ENCODE results near the gene CCNC. TPM values are rescaled to one million over a fixed set of nuclear protein-coding genes. Genes with fewer than 3 reads are reported as not detected.

The CCNC gene
- total RNA-seq, 1 donor from 2014 or later, result 15.1 TPM

DNA sequence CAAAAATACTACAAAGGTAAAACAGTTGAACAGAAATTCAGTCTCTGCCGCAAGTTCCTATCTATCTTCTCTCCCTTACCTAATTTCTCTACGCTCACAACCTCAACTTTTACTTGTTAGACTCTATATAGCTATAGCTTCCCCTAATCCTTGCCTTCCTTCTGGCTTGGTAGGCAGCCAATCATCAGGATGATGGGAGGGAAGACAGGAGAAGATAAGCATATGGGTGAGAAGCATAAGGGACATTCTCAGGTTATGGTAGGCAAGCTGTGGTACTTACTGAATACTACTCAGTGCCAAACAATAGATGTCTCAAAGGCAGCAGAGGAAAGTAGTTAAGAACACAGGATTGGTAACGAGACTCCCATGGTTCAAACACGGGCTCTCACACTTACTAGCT is 7.8 kb downstream of the CCNC start:
- no peak for TF ChIP-seq CTCF (IDR thresholded peaks at IDR 0.05; ENCODE audit: borderline replicate concordance)
- Histone ChIP-seq H3K27ac (replicated peaks) (no peak overlapping the region), H3K9me3 (replicated peaks) (no peaks in the 10 kb centered on the region), H3K4me3 (no peak overlapping the region), H3K4me1 (peaks cover 39% of the 10 kb centered on the region), H3K27me3 (ENCODE audit: low read depth) (no peaks in the 10 kb centered on the region), H3K36me3 (peaks cover 47% of the 10 kb centered on the region)
- no peak for DNase-seq
- intact Hi-C loops (cut with micrococcal nuclease), result no loop called here

- no peak for TF ChIP-seq CTCF (IDR thresholded peaks at IDR 0.05; ENCODE audit: borderline replicate concordance)
- intact Hi-C loops (cut with micrococcal nuclease), result no loop called here
Measured at GRCh38 chr6:99559057-99559456, 9.4 kb downstream of the CCNC start.

DNA sequence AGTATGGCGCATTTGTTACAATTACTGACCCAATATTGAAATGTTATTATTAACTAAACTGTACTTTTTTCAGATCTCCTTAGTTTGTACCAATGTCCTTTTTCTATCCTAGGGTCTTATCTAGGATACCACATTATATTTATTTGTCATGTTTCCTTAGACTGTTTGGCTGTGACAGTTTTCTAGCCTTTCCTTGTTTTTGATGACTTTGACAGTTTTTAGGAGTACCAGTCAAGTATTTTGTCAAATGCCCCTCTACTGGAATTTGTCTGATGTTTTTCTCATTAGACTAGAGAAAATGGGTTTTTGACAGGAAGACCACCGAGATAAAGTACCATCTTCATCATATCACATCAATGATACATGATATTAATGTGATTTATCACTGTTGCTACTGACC is 14.6 kb downstream of the CCNC start:
- intact Hi-C loops (cut with micrococcal nuclease), result no loop called here
- Histone ChIP-seq H3K36me3 (peaks cover 78% of the 10 kb centered on the region), H3K4me1 (peaks cover 6% of the 10 kb centered on the region)

More at GRCh38 chr6:99559057-99559456, 9.4 kb downstream of the CCNC start:
- Histone ChIP-seq H3K9me3 (replicated peaks) (peaks cover 10% of the 10 kb centered on the region), H3K36me3 (peaks cover 61% of the 10 kb centered on the region), H3K4me3 (no peak overlapping the region), H3K27ac (replicated peaks) (no peak overlapping the region), H3K4me1 (peaks cover 22% of the 10 kb centered on the region), H3K27me3 (ENCODE audit: low read depth) (no peaks in the 10 kb centered on the region)
- no peak for DNase-seq

GRCh38 chr6:99550046-99550748 is 18.3 kb downstream of the CCNC start:
- H3K36me3 ChIP-seq, result peaks cover 80% of the 10 kb centered on the region

More for the DNA sequence above, 14.6 kb downstream of the CCNC start:
- Histone ChIP-seq H3K9me3 (replicated peaks) (peaks cover 10% of the 10 kb centered on the region), H3K27me3 (ENCODE audit: low read depth) (no peaks in the 10 kb centered on the region), H3K4me3 (no peak overlapping the region), H3K27ac (replicated peaks) (no peak overlapping the region)
- DNase-seq, result no peak
- no peak for TF ChIP-seq CTCF (IDR thresholded peaks at IDR 0.05; ENCODE audit: borderline replicate concordance)

GRCh38 chr6:99548706-99549105 is 19.8 kb downstream of the CCNC start:
- no peak overlapping the region for H3K4me3 ChIP-seq
- DNase-seq, result no peak
- no peak overlapping the region for H3K27ac ChIP-seq (replicated peaks)
- no peaks in the 10 kb centered on the region for H3K27me3 ChIP-seq (ENCODE audit: low read depth)
- no peak for TF ChIP-seq CTCF (IDR thresholded peaks at IDR 0.05; ENCODE audit: borderline replicate concordance)
- peaks cover 6% of the 10 kb centered on the region for H3K4me1 ChIP-seq
- H3K9me3 ChIP-seq (replicated peaks), result no peaks in the 10 kb centered on the region
- H3K36me3 ChIP-seq, result peaks cover 84% of the 10 kb centered on the region
- intact Hi-C loops (cut with micrococcal nuclease), result no loop called here

More at GRCh38 chr6:99550046-99550748, 18.3 kb downstream of the CCNC start:
- intact Hi-C loops (cut with micrococcal nuclease), result no loop called here
- H3K27ac ChIP-seq (replicated peaks), result no peak overlapping the region
- no peak for DNase-seq
- no peaks in the 10 kb centered on the region for H3K27me3 ChIP-seq (ENCODE audit: low read depth)
- no peak for TF ChIP-seq CTCF (IDR thresholded peaks at IDR 0.05; ENCODE audit: borderline replicate concordance)
- H3K9me3 ChIP-seq (replicated peaks), result peaks cover 7% of the 10 kb centered on the region
- peaks cover 6% of the 10 kb centered on the region for H3K4me1 ChIP-seq
- no peak overlapping the region for H3K4me3 ChIP-seq
